Neural crest cell (in vitro differentiated cells): ENCODE data around the gene LRRC27. TPM values are rescaled to one million over a fixed set of nuclear protein-coding genes. Genes with fewer than 3 reads are reported as not detected.
"Not testable (repeated sequence)": the region's sequence is repeated elsewhere in the genome, so short reads cannot be mapped to it uniquely, and the experiment has no call there.

Source experiments
- DNase-seq: peaks from one replicate; pipeline ENCODE4 v3.0.0; 2021; ENCODE audit warnings: low read depth, mixed read lengths, low spot score
- H3K27ac Mint-ChIP-seq: one replicate; pipeline ENCODE4 v1.8.0; 2021; ENCODE audit warnings: mild to moderate bottlenecking, mixed read lengths; ENCODE audit not compliant: unreplicated experiment
- H3K27me3 Mint-ChIP-seq: 2 replicates; pipeline ENCODE4 v1.8.0; 2021; ENCODE audit warnings: low read depth, mild to moderate bottlenecking, mixed read lengths
- H3K36me3 Mint-ChIP-seq: 2 replicates; pipeline ENCODE4 v1.8.0; 2021; ENCODE audit warnings: low read depth, mild to moderate bottlenecking, mixed read lengths
- H3K4me1 Mint-ChIP-seq: 2 replicates; pipeline ENCODE4 v1.8.0; 2021; ENCODE audit warnings: mixed read lengths
- H3K4me3 Mint-ChIP-seq: one replicate; pipeline ENCODE4 v1.8.0; 2021; ENCODE audit warnings: mild to moderate bottlenecking, mixed read lengths
- H3K9me3 Mint-ChIP-seq: 2 replicates; pipeline ENCODE4 v1.8.0; 2021; ENCODE audit warnings: mixed read lengths
- total RNA-seq: library from RNA; stranded (reverse); gene quantifications from 2 replicates; pipeline ENCODE4 v1.2.1, GENCODE V29; 2021
- TF ChIP-seq, protein P1 (sequence below): fragments of 200-600 bp; sonication (generic); conservative IDR thresholded peaks from 2 replicates; pipeline ENCODE4 v1.5.0; 2021; ENCODE audit warnings: antibody characterized with exemption, mild to moderate bottlenecking

LRRC27 gene
- total RNA-seq, 1 donor from 2014 or later: 21.9 TPM

DNA sequence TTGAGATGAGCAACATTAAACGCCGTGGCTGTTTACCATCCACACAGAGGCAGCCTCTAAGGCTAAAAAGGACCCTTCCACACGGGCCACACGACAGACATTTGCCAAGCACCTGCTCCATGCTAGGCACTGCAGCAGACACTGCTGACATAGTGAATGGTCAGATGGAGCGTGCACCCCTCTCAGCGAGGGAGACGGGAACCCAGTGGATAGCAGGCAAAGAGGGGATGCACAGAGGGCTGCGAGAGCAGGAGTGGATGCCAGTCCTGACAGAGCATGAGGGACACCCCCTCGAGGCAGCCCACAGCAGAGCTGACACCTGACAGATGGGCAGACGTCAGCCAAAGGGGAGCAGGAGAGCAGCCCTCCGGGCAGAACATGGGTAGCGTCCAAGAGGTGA lies 18.7 kb upstream of the LRRC27 start:
- TF ChIP-seq, protein P1, sequence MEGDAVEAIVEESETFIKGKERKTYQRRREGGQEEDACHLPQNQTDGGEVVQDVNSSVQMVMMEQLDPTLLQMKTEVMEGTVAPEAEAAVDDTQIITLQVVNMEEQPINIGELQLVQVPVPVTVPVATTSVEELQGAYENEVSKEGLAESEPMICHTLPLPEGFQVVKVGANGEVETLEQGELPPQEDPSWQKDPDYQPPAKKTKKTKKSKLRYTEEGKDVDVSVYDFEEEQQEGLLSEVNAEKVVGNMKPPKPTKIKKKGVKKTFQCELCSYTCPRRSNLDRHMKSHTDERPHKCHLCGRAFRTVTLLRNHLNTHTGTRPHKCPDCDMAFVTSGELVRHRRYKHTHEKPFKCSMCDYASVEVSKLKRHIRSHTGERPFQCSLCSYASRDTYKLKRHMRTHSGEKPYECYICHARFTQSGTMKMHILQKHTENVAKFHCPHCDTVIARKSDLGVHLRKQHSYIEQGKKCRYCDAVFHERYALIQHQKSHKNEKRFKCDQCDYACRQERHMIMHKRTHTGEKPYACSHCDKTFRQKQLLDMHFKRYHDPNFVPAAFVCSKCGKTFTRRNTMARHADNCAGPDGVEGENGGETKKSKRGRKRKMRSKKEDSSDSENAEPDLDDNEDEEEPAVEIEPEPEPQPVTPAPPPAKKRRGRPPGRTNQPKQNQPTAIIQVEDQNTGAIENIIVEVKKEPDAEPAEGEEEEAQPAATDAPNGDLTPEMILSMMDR: no peak
- Mint-ChIP-seq H3K9me3 (peaks cover 4% of the 10 kb centered on the region), H3K27ac (no peak overlapping the region), H3K4me1 (peaks cover 13% of the 10 kb centered on the region), H3K27me3 (peaks cover 26% of the 10 kb centered on the region), H3K36me3 (peaks cover 6% of the 10 kb centered on the region), H3K4me3 (no peak overlapping the region)
- no peak for DNase-seq

DNA sequence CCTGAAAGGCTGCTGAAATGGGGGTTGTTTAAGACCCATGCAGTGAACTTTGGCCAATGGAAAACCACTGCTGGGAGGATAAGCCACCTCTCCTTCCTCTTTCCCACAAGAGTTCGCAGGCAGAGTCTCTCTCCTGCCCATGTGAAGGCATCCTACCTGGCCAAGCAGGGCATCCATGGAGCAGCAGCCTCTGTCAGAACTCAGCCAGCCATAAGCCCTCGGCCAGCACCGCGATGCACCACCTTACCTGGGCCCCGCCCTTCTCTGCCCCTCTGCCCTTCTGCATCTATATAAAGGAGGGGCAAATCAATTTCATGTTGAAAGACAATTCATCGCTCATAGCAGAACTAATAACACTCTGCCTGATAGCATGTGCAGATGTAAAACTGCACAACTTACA lies 18.1 kb upstream of the LRRC27 start:
- Mint-ChIP-seq H3K27ac (no peak overlapping the region), H3K27me3 (peaks cover 26% of the 10 kb centered on the region)
- TF ChIP-seq, protein P1: no peak

DNA sequence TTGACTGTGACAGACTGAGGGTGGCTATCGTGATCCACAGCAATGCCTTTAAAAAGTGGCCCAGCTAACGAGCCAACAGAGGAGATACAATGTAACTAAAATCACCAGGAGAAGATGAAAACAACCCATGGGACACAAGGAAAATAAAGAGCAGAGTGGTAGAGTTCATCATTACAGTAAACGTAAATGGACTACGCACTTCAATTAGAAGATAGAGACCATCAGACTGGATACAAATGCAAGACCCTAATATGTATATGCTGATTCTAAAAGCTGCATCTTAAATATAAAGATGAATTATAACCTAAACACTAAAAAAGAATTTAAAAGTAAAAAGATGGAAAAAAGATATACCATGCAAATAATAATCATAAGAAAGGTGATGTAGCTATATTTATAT lies 17.7 kb upstream of the LRRC27 start:
- Mint-ChIP-seq H3K27ac (no peak overlapping the region), H3K27me3 (peaks cover 21% of the 10 kb centered on the region), H3K36me3 (peaks cover 6% of the 10 kb centered on the region), H3K4me1 (peaks cover 8% of the 10 kb centered on the region), H3K4me3 (no peak overlapping the region), H3K9me3 (peaks cover 4% of the 10 kb centered on the region)
- TF ChIP-seq, protein P1: no peak
- DNase-seq: no peak

More for the DNA sequence above, 18.1 kb upstream of the LRRC27 start:
- H3K9me3 Mint-ChIP-seq: peaks cover 4% of the 10 kb centered on the region
- H3K4me3 Mint-ChIP-seq: no peak overlapping the region
- no peak for DNase-seq
- peaks cover 12% of the 10 kb centered on the region for H3K4me1 Mint-ChIP-seq
- H3K36me3 Mint-ChIP-seq: peaks cover 6% of the 10 kb centered on the region

DNA sequence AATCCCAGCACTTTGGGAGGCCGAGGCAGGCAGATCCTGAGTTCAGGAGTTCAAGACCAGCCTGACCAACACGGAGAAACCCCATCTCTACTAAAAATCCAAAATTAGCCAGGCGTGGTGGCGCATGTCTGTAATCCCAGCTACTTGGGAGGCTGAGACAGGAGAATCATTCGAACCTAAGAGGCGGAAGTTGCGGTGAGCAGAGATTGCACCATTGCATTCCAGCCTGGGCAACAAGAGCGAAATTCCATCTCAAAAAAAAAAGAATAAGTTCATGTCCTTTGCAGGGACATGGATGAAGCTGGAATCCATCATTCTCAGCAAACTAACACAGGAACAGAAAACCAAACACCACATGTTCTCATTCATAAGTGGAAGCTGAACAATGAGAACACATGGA lies 17.1 kb upstream of the LRRC27 start:
- H3K27me3 Mint-ChIP-seq: peaks cover 15% of the 10 kb centered on the region
- not testable (repeated sequence) for H3K27ac Mint-ChIP-seq, H3K9me3 Mint-ChIP-seq, H3K36me3 Mint-ChIP-seq, H3K4me3 Mint-ChIP-seq, DNase-seq, H3K4me1 Mint-ChIP-seq

DNA sequence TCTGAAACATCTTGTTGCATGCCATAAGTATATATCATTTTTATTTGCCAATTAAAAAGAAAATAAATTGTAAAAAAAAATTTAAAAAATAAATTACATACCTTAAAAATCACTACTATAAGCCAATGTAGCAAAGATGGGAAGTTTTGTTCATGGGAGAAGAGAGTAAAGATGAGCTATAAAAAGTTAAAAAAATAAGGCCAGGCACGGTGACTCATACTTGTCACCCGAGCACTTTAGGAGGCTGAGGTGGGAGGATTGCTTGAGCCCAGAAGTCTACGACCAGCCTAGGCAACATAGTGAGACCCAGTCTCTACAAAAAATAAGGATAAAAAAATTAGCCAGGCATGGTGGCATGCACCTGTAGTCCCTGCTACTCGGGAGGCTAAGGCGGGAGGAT lies 15.9 kb upstream of the LRRC27 start:
- Mint-ChIP-seq H3K27ac (no peak overlapping the region), H3K36me3 (peaks cover 6% of the 10 kb centered on the region), H3K27me3 (peaks cover 5% of the 10 kb centered on the region), H3K4me1 (peaks cover 6% of the 10 kb centered on the region), H3K4me3 (no peak overlapping the region), H3K9me3 (peaks cover 4% of the 10 kb centered on the region)
- TF ChIP-seq, protein P1: no peak
- no peak for DNase-seq

DNA sequence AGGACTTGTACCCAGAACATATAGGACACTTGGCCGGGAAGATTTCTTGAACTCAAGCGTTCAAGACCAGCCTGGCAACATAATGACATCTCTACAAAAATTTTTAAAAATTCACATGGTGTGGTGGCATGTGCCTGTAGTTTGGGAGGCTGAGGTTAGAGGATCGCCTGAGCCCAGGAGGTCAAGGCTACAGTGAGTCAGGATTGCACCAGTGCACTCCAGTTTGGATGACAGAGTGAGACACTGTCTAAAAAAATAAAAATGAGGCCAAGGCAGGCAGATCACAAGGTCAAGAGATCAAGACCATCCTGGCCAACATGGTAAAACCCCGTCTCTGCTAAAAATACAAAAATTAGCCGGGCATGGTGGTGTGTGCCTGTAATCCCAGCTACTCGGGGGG lies 14.5 kb upstream of the LRRC27 start:
- not testable (repeated sequence) for H3K9me3 Mint-ChIP-seq, H3K27me3 Mint-ChIP-seq

More for the DNA sequence above, 14.5 kb upstream of the LRRC27 start:
- H3K4me1 Mint-ChIP-seq, H3K27ac Mint-ChIP-seq, DNase-seq, H3K36me3 Mint-ChIP-seq, H3K4me3 Mint-ChIP-seq: not testable (repeated sequence)
